IPS-15b (cell line): ENCODE data around the gene NBAS.

Source experiments
- H3K27me3 ChIP-seq: one replicate; pipeline ENCODE4 v1.6.1; 2013; ENCODE audit warnings: low read length; ENCODE audit not compliant: control insufficient read depth, insufficient read depth
- H3K36me3 ChIP-seq: one replicate; pipeline ENCODE4 v1.6.1; 2013; ENCODE audit warnings: low read length; ENCODE audit not compliant: control insufficient read depth, insufficient read depth
- H3K4me1 ChIP-seq: one replicate; pipeline ENCODE4 v1.6.1; 2013; ENCODE audit warnings: mild to moderate bottlenecking, low read length; ENCODE audit not compliant: control insufficient read depth, insufficient read depth
- H3K4me3 ChIP-seq: one replicate; pipeline ENCODE4 v1.5.1; 2013; ENCODE audit warnings: low read depth, low read length
- H3K9ac ChIP-seq: one replicate; pipeline ENCODE4 v1.6.1; 2013; ENCODE audit warnings: low read depth, mild to moderate bottlenecking, low read length
- H3K9me3 ChIP-seq: one replicate; pipeline ENCODE4 v1.6.1; 2013; ENCODE audit warnings: mild to moderate bottlenecking, low read length; ENCODE audit not compliant: control insufficient read depth, insufficient read depth

NBAS gene

GRCh38 chr2:15359716-15360531 lies 201.2 kb downstream of the NBAS start:
- no peaks in the 10 kb centered on the region for H3K27me3 ChIP-seq
- H3K9ac ChIP-seq: no peak overlapping the region
- no peak overlapping the region for H3K4me3 ChIP-seq
- H3K4me1 ChIP-seq: no peaks in the 10 kb centered on the region
- no peaks in the 10 kb centered on the region for H3K9me3 ChIP-seq
- no peaks in the 10 kb centered on the region for H3K36me3 ChIP-seq

GRCh38 chr2:15357922-15358321 lies 203.2 kb downstream of the NBAS start:
- Histone ChIP-seq H3K9ac (no peak overlapping the region), H3K9me3 (no peaks in the 10 kb centered on the region), H3K4me1 (no peaks in the 10 kb centered on the region), H3K36me3 (no peaks in the 10 kb centered on the region), H3K27me3 (no peaks in the 10 kb centered on the region), H3K4me3 (no peak overlapping the region)

- H3K9me3 ChIP-seq: no peaks in the 10 kb centered on the region
- no peak overlapping the region for H3K4me3 ChIP-seq
- no peaks in the 10 kb centered on the region for H3K36me3 ChIP-seq
- H3K4me1 ChIP-seq: no peaks in the 10 kb centered on the region
- H3K27me3 ChIP-seq: no peaks in the 10 kb centered on the region
- no peak overlapping the region for H3K9ac ChIP-seq
Measured at GRCh38 chr2:15357186-15357585, 203.9 kb downstream of the NBAS start.

DNA sequence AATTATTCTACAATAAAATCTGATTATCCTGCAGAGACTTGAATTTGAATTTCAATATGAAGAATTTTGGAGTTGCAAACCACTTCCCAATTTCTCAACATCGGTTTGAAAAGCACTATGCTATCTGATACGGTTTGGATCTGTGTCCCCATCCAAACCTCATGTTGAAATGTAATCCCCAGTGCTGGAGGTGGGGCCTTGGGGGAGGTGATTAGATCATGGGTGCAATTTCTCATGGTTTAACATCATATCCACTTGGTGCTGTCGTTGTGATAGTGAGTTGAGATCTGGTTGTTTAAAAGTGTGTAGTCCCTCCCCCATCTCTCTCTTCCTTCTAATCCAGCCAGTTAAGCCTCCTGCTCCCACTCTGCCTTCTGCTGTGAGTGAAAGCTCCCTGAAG lies 205.7 kb downstream of the NBAS start:
- Histone ChIP-seq H3K27me3 (no peaks in the 10 kb centered on the region), H3K4me1 (no peaks in the 10 kb centered on the region), H3K4me3 (no peak overlapping the region), H3K36me3 (no peaks in the 10 kb centered on the region), H3K9ac (no peak overlapping the region), H3K9me3 (no peaks in the 10 kb centered on the region)

DNA sequence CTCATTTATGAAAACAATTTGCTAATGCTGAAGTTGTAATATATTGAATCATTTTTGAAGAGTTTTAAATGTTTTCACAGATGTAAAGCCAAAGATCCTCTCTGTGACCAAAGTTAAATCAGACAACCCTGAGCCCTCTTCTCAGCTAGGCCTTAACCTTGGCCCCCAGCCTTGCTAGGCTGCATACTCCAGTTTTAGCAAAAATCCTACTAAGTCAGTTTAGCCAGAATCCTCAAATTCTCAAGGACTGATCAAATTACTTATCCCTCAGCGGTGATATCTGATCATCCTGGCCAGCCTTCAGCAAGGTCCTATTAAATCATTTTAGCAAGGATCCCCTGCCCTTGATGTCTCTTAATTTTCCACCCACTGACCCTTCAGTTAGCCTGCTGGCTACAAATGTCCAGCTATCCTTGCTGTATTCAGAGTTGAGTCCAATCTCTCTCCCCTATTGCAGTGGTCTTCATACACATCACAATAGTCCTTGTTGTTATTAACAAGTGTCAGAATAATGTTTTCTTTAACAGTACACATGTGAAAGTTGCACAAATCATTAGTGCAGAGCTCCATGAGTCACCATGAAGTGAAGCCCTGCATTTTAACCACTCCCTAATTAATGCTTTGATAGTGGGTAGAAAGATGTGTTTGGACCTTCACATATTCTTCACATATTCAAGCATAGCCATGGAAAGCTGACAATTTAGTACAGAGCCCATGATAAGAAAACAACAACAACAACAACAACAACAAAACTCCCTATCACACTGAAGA lies 206.4 kb downstream of the NBAS start:
- Histone ChIP-seq H3K4me1 (no peaks in the 10 kb centered on the region), H3K4me3 (no peak overlapping the region), H3K9me3 (no peaks in the 10 kb centered on the region), H3K27me3 (no peaks in the 10 kb centered on the region), H3K9ac (no peak overlapping the region), H3K36me3 (no peaks in the 10 kb centered on the region)

DNA sequence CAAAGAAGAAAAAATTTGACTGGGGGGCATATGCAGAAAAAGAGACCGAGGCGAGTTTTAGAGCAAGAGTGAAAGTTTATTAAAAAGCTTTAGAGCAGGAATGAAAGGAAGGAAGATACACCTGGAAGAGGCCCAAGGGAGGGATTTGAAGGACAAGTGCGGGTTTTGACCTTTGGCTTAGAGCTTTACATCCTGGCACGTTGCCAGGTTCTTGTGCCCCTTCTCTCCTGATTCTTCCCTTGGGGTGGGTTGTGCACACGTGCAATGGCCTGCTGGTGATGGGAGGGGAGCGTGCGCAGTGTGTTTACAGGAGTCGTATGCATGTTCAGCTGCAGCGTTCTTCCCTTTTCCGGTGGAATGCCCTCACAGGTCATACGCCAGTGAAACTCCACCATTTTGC lies 208.8 kb downstream of the NBAS start:
- Histone ChIP-seq H3K4me1 (no peaks in the 10 kb centered on the region), H3K9me3 (no peaks in the 10 kb centered on the region), H3K27me3 (no peaks in the 10 kb centered on the region), H3K4me3 (no peak overlapping the region), H3K9ac (no peak overlapping the region), H3K36me3 (no peaks in the 10 kb centered on the region)

DNA sequence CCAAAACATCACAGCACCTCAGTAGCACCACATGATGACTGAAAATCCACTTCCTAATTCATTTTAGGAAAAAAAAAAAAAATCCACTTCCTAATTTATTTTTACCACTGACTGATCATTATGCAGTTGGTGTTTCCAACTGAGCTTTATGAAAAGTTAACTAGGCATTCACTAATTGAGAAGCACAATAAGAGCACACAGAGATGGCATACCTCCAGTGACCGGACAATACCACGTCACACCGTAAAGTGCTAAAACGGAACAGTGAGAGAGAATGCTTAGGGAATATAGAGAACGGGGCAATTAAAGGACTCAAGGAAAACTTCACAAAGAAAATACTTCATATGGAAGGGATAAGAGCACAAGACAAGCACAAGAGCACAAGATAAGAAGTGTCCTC lies 212.5 kb downstream of the NBAS start:
- Histone ChIP-seq H3K9ac (no peak overlapping the region), H3K9me3 (no peaks in the 10 kb centered on the region), H3K4me1 (no peaks in the 10 kb centered on the region), H3K27me3 (no peaks in the 10 kb centered on the region), H3K36me3 (no peaks in the 10 kb centered on the region), H3K4me3 (no peak overlapping the region)

GRCh38 chr2:15348045-15348444 lies 213.1 kb downstream of the NBAS start:
- H3K4me1 ChIP-seq: no peaks in the 10 kb centered on the region
- H3K36me3 ChIP-seq: no peaks in the 10 kb centered on the region
- H3K9ac ChIP-seq: no peak overlapping the region
- H3K9me3 ChIP-seq: no peaks in the 10 kb centered on the region
- no peak overlapping the region for H3K4me3 ChIP-seq
- H3K27me3 ChIP-seq: no peaks in the 10 kb centered on the region

DNA sequence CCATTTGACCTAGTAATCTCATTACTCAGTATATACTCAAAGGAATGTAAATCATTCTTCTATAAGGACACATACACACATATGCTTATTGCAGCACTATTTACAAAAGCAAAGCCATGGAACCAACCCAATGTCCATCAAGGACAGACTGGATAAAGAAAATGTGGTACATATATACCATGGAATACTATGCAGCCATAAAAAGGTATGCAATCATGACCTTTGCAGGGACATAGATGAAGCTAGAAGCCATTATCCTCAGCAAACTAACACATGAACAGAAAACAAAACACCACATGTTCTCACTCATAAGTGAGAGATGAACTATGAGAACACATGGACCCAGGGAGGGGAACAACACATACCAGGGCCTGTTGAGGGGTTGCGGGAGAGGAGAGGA lies 214.5 kb downstream of the NBAS start:
- Histone ChIP-seq H3K27me3 (no peaks in the 10 kb centered on the region), H3K9ac (no peak overlapping the region), H3K36me3 (no peaks in the 10 kb centered on the region), H3K9me3 (no peaks in the 10 kb centered on the region), H3K4me1 (no peaks in the 10 kb centered on the region), H3K4me3 (no peak overlapping the region)

- H3K9me3 ChIP-seq: no peaks in the 10 kb centered on the region
- no peaks in the 10 kb centered on the region for H3K4me1 ChIP-seq
- H3K36me3 ChIP-seq: no peaks in the 10 kb centered on the region
- no peaks in the 10 kb centered on the region for H3K27me3 ChIP-seq
- no peak overlapping the region for H3K9ac ChIP-seq
- no peak overlapping the region for H3K4me3 ChIP-seq
Measured at GRCh38 chr2:15337996-15338666, 223.0 kb downstream of the NBAS start.

DNA sequence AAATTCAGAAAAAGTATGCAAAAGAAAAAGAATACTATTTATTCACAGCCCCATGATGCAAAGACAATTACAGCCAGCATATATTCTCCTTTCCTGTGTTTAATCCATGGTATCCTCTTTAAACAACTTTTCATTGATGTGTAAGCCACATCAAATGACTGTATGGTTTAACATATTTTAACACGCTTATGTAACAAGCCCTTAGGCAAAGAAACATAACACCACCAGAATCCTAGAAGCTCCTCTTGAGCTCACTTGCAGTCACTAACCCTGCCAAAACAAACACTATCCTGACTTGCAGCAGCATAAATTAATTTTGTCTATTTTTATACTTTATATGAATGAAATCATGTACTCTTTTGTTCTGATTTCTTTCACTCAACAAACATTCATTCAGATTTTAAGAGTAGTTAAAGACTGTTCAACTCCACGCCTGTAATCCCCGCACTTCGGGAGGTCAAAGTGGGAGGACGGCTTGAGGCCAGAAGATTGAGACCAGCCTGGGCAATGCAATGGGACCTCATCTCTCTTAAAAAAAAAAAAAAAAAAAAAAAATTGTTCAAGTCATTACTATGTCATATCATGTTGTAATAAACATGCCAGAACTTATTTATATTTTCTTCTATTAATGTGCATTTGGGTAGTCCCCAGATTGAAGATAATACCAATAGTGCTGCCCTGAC lies 226.3 kb downstream of the NBAS start:
- Histone ChIP-seq H3K4me3 (no peak overlapping the region), H3K36me3 (no peaks in the 10 kb centered on the region), H3K4me1 (no peaks in the 10 kb centered on the region), H3K9ac (no peak overlapping the region), H3K9me3 (no peaks in the 10 kb centered on the region), H3K27me3 (no peaks in the 10 kb centered on the region)
